GM12864 (cell line): ENCODE measurements around the gene PLEKHA7.

Experiments
- DNase-seq: peaks from one replicate; pipeline ENCODE4 v3.0.0-alpha.2; 2011; ENCODE audit warnings: low read depth
- H3K4me3 ChIP-seq: 2 replicates; pipeline ENCODE4 v1.5.1; 2011; ENCODE audit warnings: mild to moderate bottlenecking, low read depth, low read length, control low read depth
- TF ChIP-seq, protein P1 (sequence below): IDR thresholded peaks from 2 replicates; pipeline ENCODE4 v1.5.1; 2011; ENCODE audit warnings: low read depth, mild to moderate bottlenecking, moderate library complexity, low read length, control low read depth, inconsistent platforms; ENCODE audit errors: missing control alignments

PLEKHA7 gene

DNA sequence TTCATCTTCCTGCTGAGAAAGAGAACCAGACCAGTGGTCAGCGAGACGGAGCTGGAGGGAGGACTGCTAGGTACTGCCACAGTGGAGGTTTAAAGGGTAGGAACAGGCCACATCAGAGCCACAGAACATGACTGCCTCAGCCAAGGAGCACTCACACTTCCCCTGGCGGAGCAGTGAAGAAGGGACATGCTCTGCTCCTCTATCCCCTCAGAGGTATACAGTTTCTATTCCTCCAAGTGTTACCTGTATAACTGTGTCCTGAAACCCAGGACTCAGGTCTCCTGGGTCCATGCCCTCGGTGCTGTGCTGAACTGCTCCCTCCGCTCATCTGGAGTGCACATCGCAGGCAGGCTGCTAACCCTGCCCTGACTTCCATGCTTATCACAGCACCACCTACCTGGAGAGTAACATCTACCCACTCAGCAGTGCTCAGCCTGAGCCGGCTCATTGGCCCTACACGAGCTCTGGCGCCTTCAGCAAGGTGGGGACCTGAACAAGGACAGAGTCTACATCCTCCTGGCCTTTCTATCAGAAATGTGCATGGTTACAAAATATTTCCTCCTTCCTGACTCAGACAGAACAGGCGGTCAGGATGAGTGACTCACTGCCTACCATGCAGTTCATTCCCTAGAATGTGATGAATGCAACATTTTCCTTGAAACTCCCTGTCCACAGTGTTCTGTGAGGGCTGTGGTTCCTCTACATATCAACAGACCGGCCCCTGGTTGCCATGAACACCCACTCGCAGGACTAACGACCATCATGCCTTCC lies 222.8 kb downstream of the PLEKHA7 start:
- no peak overlapping the region for H3K4me3 ChIP-seq
- no peak for DNase-seq
- TF ChIP-seq, protein P1, sequence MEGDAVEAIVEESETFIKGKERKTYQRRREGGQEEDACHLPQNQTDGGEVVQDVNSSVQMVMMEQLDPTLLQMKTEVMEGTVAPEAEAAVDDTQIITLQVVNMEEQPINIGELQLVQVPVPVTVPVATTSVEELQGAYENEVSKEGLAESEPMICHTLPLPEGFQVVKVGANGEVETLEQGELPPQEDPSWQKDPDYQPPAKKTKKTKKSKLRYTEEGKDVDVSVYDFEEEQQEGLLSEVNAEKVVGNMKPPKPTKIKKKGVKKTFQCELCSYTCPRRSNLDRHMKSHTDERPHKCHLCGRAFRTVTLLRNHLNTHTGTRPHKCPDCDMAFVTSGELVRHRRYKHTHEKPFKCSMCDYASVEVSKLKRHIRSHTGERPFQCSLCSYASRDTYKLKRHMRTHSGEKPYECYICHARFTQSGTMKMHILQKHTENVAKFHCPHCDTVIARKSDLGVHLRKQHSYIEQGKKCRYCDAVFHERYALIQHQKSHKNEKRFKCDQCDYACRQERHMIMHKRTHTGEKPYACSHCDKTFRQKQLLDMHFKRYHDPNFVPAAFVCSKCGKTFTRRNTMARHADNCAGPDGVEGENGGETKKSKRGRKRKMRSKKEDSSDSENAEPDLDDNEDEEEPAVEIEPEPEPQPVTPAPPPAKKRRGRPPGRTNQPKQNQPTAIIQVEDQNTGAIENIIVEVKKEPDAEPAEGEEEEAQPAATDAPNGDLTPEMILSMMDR = no peak

DNA sequence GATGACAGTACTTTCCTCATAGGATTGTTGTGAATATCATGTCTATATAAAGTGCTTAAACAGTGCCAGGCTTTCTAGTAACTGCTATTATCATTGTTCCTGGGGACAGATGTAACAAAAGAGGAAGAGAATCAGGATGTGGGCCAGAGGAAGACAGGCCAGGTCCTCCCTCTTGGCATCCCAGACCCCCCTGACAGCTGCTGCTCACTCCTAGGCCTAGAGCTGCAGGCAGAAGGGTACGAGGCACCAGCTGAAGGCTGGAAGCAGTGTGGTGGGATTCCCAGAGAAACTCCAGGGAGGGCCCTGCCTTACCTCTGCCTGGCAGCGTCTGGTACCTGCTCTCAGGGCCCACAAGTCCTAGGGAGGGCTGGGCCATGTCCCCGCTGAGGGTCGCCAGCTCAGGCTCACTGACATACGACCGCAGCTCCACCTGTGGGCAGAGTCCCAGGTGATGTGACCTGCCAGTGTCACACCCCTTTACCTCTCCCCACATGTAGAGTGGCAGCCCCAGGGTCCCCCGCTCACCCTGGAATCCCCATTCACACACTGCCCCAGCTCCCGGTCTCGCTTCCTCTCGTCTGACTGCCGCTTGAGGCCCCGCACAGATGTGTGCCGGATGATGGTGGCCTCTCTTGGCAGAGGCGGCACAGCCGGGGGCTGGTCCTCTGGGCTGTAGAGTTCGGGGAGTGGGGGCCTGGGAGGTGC lies 223.6 kb downstream of the PLEKHA7 start:
- H3K4me3 ChIP-seq = no peak overlapping the region
- DNase-seq = no peak
- TF ChIP-seq, protein P1 = no peak

DNA sequence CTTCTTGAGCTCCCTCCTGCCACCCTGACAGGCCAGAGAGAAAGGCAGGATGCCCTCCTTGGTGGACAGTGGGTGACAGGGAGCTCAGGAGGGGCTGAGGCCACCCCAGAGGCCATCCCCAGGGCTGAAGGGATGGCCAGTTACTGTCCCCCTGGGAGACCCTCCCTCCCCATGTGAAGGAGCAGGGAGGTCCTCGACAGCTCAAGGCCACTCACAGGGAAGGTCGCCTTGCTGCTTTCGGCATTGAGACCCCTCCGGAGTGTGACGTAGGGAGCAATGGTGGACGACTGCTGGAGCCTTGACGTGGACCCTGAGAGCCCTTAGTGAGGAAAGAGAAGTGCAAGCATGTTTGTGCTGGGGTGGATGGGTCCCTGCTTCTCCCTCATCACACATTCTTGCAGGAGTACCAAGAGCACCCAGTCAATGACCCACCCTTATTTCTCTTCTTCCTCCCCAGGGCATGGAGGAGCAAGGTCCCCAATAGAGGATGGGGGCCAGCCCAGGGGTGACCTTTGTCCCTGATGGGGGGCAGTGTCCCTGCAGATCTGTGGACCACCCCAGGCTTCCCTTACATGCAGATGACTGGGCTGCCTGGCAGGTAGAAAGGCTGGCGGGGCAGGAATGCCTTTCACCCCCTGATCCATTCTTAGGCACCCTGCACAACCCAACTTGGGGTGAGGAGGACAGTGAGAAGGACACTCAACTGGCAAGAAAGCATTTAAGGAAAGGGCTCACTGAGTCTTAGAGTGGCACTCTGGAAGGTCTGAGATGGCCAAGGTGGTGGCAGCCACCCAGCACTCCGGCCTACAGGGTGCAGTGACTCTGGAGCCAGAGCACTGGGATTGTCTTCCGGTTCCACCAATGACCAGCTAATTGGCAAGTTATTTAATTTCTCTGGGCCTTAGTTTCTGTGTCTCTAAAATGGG lies 224.4 kb downstream of the PLEKHA7 start:
- H3K4me3 ChIP-seq = no peak overlapping the region
- DNase-seq = no peak
- TF ChIP-seq, protein P1 = no peak

DNA sequence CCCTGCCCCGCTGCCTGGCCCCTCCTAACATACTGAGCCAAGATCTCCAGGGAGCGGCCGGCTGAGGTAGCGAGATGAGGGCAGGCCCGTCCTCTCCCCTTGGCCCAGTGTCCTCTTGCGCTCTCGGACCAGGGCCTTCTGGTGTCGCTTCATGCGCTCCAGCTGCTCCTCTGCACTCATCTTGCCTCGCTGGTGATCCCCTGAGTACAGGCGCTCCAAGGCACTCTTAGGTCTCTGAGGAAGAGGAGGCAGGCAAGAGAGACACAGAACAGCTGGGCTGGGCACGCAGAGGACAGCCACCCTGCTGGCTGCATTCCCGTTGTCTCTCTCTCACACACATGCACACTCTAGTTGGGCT lies 225.2 kb downstream of the PLEKHA7 start:
- TF ChIP-seq, protein P1 = no peak
- no peak overlapping the region for H3K4me3 ChIP-seq
- DNase-seq = no peak

DNA sequence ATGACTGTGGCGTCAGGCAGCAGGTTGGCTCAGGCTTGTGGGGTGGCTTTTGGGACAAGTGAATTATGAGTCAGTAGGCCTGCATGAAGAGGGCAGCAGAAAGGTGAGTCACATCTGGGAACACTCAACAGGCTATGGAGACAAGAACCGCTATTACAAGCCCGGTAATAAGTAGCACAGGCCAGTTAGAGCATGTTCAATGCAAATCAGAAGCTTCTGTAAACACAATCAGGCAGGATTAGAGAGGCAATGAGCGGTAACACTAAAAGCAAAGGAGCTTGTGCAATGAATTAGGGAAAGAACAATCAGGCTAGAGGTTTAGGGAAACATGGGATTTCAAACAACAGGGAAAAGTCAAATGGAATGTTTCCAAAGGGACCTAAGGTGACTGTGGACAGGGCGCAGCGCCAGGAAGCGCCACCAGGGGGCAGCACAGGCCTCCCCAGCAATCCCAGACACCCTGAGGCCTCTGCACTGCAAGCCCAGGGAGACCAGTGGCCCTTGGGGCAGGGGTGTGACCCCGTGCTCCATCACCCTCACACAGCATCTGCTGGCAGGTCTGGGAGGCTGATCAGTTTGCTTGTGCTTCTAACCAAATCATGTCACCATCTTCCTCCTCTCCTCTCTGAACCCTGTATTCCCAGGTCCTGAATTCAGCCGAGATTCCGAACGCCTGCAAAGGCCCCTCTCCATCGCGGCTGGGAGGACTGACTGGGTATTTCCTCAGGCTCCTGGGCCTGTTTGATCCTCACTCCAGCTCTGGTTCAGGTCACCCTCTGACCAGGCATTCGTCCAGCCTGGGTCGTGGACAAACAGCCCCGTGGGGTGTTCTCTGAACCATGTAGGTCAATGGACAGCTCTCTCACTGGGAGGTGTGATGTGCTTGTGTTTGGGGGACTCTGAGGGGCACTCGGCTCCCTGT lies 225.8 kb downstream of the PLEKHA7 start:
- peak; percentile 5 for DNase-seq
- TF ChIP-seq, protein P1 = peak; percentile 100
- H3K4me3 ChIP-seq = no peak overlapping the region

DNA sequence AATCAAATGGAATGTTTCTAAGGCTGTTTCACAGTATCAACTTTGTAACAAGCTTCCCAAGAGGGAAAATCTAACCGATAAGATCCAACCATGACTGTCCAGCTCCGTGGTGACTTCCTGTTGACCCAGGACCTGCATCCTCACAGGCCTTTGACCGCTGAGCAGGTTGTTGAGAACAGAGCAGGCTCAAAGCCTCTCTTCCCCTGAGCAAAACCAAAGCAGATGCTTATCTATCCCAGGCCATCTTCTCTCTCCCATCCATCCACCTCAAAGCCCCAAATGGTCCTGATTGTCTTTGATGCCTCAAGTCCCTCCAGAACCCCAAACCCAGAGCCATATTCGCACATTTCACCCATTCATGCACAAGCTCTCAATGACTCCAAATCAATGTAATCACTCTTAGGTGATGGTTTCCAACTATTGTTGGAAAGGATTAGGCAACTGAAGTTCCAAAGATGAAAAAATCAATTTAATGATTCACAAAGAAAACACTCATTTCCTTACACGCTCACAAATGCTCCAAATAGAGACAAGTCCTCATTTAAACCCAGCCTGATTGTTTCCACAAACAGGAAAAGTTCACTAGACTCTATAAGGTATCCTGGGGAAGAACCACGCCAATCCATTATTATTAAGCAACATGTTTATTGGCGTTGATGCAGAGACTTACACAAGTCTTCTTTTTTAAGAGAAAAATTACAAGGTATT lies 227.0 kb downstream of the PLEKHA7 start:
- TF ChIP-seq, protein P1 = no peak
- H3K4me3 ChIP-seq = no peak overlapping the region
- DNase-seq = no peak
